HCT116 (cell line): ENCODE measurements around the gene KDELR1. TPM values are rescaled to one million over a fixed set of nuclear protein-coding genes. Genes with fewer than 3 reads are reported as not detected.

ENCODE experiments used
- ATAC-seq: fragments of 200-7000 bp; cut with Tn5 transposase; 2 replicates; pipeline ENCODE4 v1.9.1; 2020; ENCODE audit warnings: mild to moderate bottlenecking, moderate library complexity
- BruUV-seq: library from RNA; stranded (reverse); fragments of 400-500 nt; replicated peaks from 2 replicates; lab custom pipeline; 2021; lab: Mats Ljungman, UMichigan
- CTCF ChIA-PET: fragments of 300-600 bp; sonication (Branson Sonifier 250); formaldehyde crosslinking; loops from one replicate; lab custom pipeline; 2021; ENCODE audit warnings: antibody characterized with exemption; lab: Charles Lee
- POLR2A ChIA-PET: fragments of 300-600, 350-600 bp; sonication (Branson Sonifier 250); formaldehyde crosslinking; loops from one replicate; lab custom pipeline; 2021; ENCODE audit warnings: antibody characterized with exemption; lab: Charles Lee
- RAD21 ChIA-PET, 2 experiments: fragments of 300-600 bp; sonication (Branson Sonifier 250); formaldehyde crosslinking; loops; one replicate each; lab custom pipeline; 2023; ENCODE audit warnings: low total read pairs in 2 of 2; ENCODE audit not compliant: uncharacterized antibody in 2 of 2, unreplicated experiment in 2 of 2, low non-redundant PET in 1 of 2; lab: Charles Lee
- DNase-seq: peaks from one replicate; pipeline ENCODE4 v3.0.0-alpha.2; 2010; ENCODE audit warnings: low read depth, low spot score
- H2AFZ ChIP-seq: fragments of 200-600 bp; shearing (Covaris generic), sonication (generic); 2 replicates; pipeline ENCODE4 v1.6.1; 2017; ENCODE audit warnings: low read depth, mixed run types, mixed read lengths, antibody characterized with exemption, low read length; ENCODE audit not compliant: poor library complexity, severe bottlenecking
- H3K27ac ChIP-seq: 2 replicates; pipeline ENCODE4 v1.5.1; 2012; ENCODE audit warnings: low read depth, low read length
- H3K27me3 ChIP-seq: fragments of 200-600 bp; sonication (generic); 2 replicates; pipeline ENCODE4 v1.6.1; 2016; ENCODE audit warnings: mixed run types, low read length, mixed read lengths; ENCODE audit not compliant: insufficient read depth
- H3K36me3 ChIP-seq, 2 experiments: fragments of 200-500 bp in 1 of 2; fragments of 200-600 bp in 1 of 2; sonication (Bioruptor generic) in 1 of 2; sonication (generic) in 1 of 2; 2 replicates each; pipeline versions ENCODE4 v1.5.1 to v1.6.1; 2014 to 2016; ENCODE audit warnings: low read length in 2 of 2, inconsistent platforms in 1 of 2, mixed read lengths in 1 of 2, mixed run types in 1 of 2; ENCODE audit not compliant: insufficient read depth in 2 of 2, control insufficient read depth in 1 of 2
- H3K4me1 ChIP-seq, 2 experiments: fragments of 200-600 bp in 1 of 2; sonication (generic) in 1 of 2; 2 replicates each; pipeline versions ENCODE4 v1.5.1 to v1.6.1; 2012 to 2017; ENCODE audit warnings: low read length in 2 of 2, inconsistent platforms in 1 of 2, mild to moderate bottlenecking in 1 of 2, mixed read lengths in 1 of 2, mixed run types in 1 of 2, moderate library complexity in 1 of 2; ENCODE audit not compliant: insufficient read depth in 2 of 2, control insufficient read depth in 1 of 2
- H3K4me2 ChIP-seq: fragments of 200-600 bp; sonication (generic); 2 replicates; pipeline ENCODE4 v1.6.1; 2017; ENCODE audit warnings: mixed run types, low read length, mixed read lengths
- H3K4me3 ChIP-seq, 2 experiments: fragments of 200-600 bp in 1 of 2; sonication (generic) in 1 of 2; replicated peaks in 1 of 2; 2 replicates each; pipeline ENCODE4 v1.5.1; 2011 to 2016; ENCODE audit warnings: low read length in 2 of 2, control low read depth in 1 of 2, low read depth in 1 of 2, mild to moderate bottlenecking in 1 of 2, mixed read lengths in 1 of 2, mixed run types in 1 of 2
- H3K79me2 ChIP-seq: fragments of 200-600 bp; sonication (generic); 2 replicates; pipeline ENCODE4 v1.6.1; 2017; ENCODE audit warnings: mild to moderate bottlenecking, mixed run types, low read length, moderate library complexity, mixed read lengths; ENCODE audit not compliant: insufficient read depth
- H3K9ac ChIP-seq: fragments of 200-600 bp; sonication (generic); 2 replicates; pipeline ENCODE4 v1.6.1; 2016; ENCODE audit warnings: low read length, mixed read lengths
- H3K9me2 ChIP-seq: fragments of 200-600 bp; sonication (generic), shearing (Covaris generic); 2 replicates; pipeline ENCODE4 v1.6.1; 2017; ENCODE audit warnings: mixed run types, mild to moderate bottlenecking, moderate library complexity; ENCODE audit not compliant: insufficient read depth
- H3K9me3 ChIP-seq, 2 experiments: fragments of 200-500 bp in 1 of 2; fragments of 200-600 bp in 1 of 2; sonication (Bioruptor generic) in 1 of 2; sonication (generic) in 1 of 2; 2 replicates each; pipeline ENCODE4 v1.6.1; 2014 to 2017; ENCODE audit warnings: low read length in 2 of 2, mixed read lengths in 2 of 2, inconsistent platforms in 1 of 2, low read depth in 1 of 2, mild to moderate bottlenecking in 1 of 2, mixed run types in 1 of 2, moderate library complexity in 1 of 2; ENCODE audit not compliant: control insufficient read depth in 1 of 2, insufficient read depth in 1 of 2
- H4K20me1 ChIP-seq: fragments of 200-600 bp; sonication (generic), shearing (Covaris generic); 2 replicates; pipeline ENCODE4 v1.6.1; 2017; ENCODE audit warnings: mixed run types, mild to moderate bottlenecking, moderate library complexity; ENCODE audit not compliant: insufficient read depth
- CEBPB ChIP-seq: IDR thresholded peaks from 2 replicates; pipeline ENCODE4 v1.6.1; 2012; ENCODE audit warnings: low read depth
- EGR1 ChIP-seq: IDR thresholded peaks from 2 replicates; pipeline ENCODE4 v1.6.1; 2012; ENCODE audit warnings: low read depth
- EZH2 ChIP-seq: fragments of 200-600 bp; sonication (generic); IDR thresholded peaks from 2 replicates; pipeline ENCODE4 v1.6.1; 2017; ENCODE audit warnings: antibody characterized with exemption, mixed run types
- FOSL1 ChIP-seq: IDR thresholded peaks from 2 replicates; pipeline ENCODE4 v1.6.1; 2012; ENCODE audit warnings: low read depth
- POLR2AphosphoS5 ChIP-seq: IDR thresholded peaks from 2 replicates; pipeline ENCODE4 v1.6.1; 2011; ENCODE audit warnings: mild to moderate bottlenecking, low read depth, low read length, moderate library complexity
- REST ChIP-seq: IDR thresholded peaks from 2 replicates; pipeline ENCODE4 v1.6.1; 2012; ENCODE audit warnings: low read depth
- SIN3A ChIP-seq: IDR thresholded peaks from 2 replicates; pipeline ENCODE4 v1.6.1; 2012; ENCODE audit warnings: low read depth
- SRF ChIP-seq: IDR thresholded peaks from 2 replicates; pipeline ENCODE4 v1.6.1; 2012; ENCODE audit warnings: low read depth
- TCF7L2 ChIP-seq: IDR thresholded peaks from 2 replicates; pipeline ENCODE4 v1.7.0; 2011; ENCODE audit warnings: borderline replicate concordance, inconsistent platforms; ENCODE audit not compliant: insufficient read depth, insufficient read length; ENCODE audit errors: extremely low read depth
- ZFX ChIP-seq: fragments of 450-650 bp; IDR thresholded peaks from 2 replicates; pipeline ENCODE4 v1.6.1; 2017
- intact Hi-C: fragments of 100-400 bp; cut with micrococcal nuclease; formaldehyde crosslinking; loops from 2 replicates; pipeline ENCODE4 v1.10.0; 2022
- total RNA-seq: library from RNA; stranded (reverse); gene quantifications from one replicate; pipeline ENCODE4 v1.2.1, GENCODE V29; 2021; ENCODE audit not compliant: unreplicated experiment

Gene KDELR1
- total RNA-seq, 1 experiment from 2014 or later: 212 TPM

- ATAC-seq (no peak), DNase-seq (no peak)
- H3K4me3 ChIP-seq: no peak overlapping the region
- H4K20me1 ChIP-seq: no peaks in the 10 kb centered on the region
- H3K9me2 ChIP-seq: no peaks in the 10 kb centered on the region
- intact Hi-C loops: no loop called here
- H3K9me3 ChIP-seq: no peaks in the 10 kb centered on the region
- ChIA-PET RAD21 (no interaction called here), CTCF (interaction anchor here (0.9 to 1.1 kb wide), 2 partner anchors 19 to 20 kb away, joined by 3 to 4 read pairs; partner anchors contain the start of gene KDELR1), POLR2A (no interaction called here)
- no peak overlapping the region for H3K9ac ChIP-seq
- BruUV-seq: no TSS peak
- H3K4me1 ChIP-seq: peaks cover 14 to 18% of the 10 kb centered on the region in 2 experiments; a peak in 3 of 4 replicates
- no peak overlapping the region for H3K4me2 ChIP-seq
- no peaks in the 10 kb centered on the region for H3K27me3 ChIP-seq
- no peaks in the 10 kb centered on the region for H3K79me2 ChIP-seq
- no peaks in the 10 kb centered on the region for H3K36me3 ChIP-seq
- TF ChIP-seq EZH2: no peak
- TF ChIP-seq SIN3A: no peak
- TF ChIP-seq SRF: no peak
- TF ChIP-seq ZFX: no peak
- no peak for TF ChIP-seq POLR2AphosphoS5
- TF ChIP-seq CEBPB: no peak
- TF ChIP-seq EGR1: no peak
- TF ChIP-seq REST: no peak
- TF ChIP-seq TCF7L2: no peak
- TF ChIP-seq FOSL1: no peak
- no peak overlapping the region for H3K27ac ChIP-seq
- no peak overlapping the region for H2AFZ ChIP-seq
Observed at GRCh38 chr19:48371367-48371766, 20.0 kb downstream of the KDELR1 start.
